MM.1S (cell line): ENCODE results near the gene CD164L2.

Source experiments
- DNase-seq: peaks from one replicate; pipeline ENCODE4 v3.0.0-alpha.2; 2015
- H2AFZ ChIP-seq: fragments of 300-600 bp; sonication (generic); 2 replicates; pipeline ENCODE4 v1.6.0; 2016; ENCODE audit warnings: antibody characterized with exemption, low read length
- H3F3A ChIP-seq: fragments of 300-600 bp; sonication (generic); 2 replicates; pipeline ENCODE4 v1.6.1; 2016; ENCODE audit warnings: mild to moderate bottlenecking, antibody characterized with exemption, low read length, moderate library complexity, mixed read lengths; ENCODE audit not compliant: insufficient read depth
- H3K27ac ChIP-seq: fragments of 300-600 bp; sonication (generic); 2 replicates; pipeline ENCODE4 v1.5.1; 2016; ENCODE audit warnings: mild to moderate bottlenecking, low read length
- H3K27me3 ChIP-seq: fragments of 300-600 bp; sonication (generic); replicated peaks from 2 replicates; pipeline ENCODE4 v1.6.0; 2016; ENCODE audit warnings: low read length; ENCODE audit not compliant: insufficient read depth
- H3K36me3 ChIP-seq: fragments of 300-600 bp; sonication (generic); replicated peaks from 2 replicates; pipeline ENCODE4 v1.6.1; 2016; ENCODE audit warnings: mild to moderate bottlenecking, low read length, mixed read lengths; ENCODE audit not compliant: insufficient read depth
- H3K4me1 ChIP-seq: fragments of 300-600 bp; sonication (generic); 2 replicates; pipeline ENCODE4 v1.6.1; 2016; ENCODE audit warnings: low read length, mixed read lengths
- H3K4me2 ChIP-seq: fragments of 300-600 bp; sonication (generic); 2 replicates; pipeline ENCODE4 v1.6.0; 2016; ENCODE audit warnings: low read depth, low read length
- H3K4me3 ChIP-seq: fragments of 300-600 bp; sonication (generic); 2 replicates; pipeline ENCODE4 v1.5.1; 2016; ENCODE audit warnings: low read length, mixed read lengths
- H3K79me2 ChIP-seq: fragments of 300-600 bp; sonication (generic); 2 replicates; pipeline ENCODE4 v1.6.1; 2016; ENCODE audit warnings: mixed run types, low read length, mixed read lengths
- H3K9ac ChIP-seq: fragments of 300-600 bp; sonication (generic); 2 replicates; pipeline ENCODE4 v1.6.1; 2016; ENCODE audit warnings: low read length, mixed read lengths
- H3K9me2 ChIP-seq: fragments of 300-600 bp; sonication (generic); replicated peaks from 2 replicates; pipeline ENCODE4 v1.6.1; 2016; ENCODE audit warnings: mild to moderate bottlenecking, low read length, mixed read lengths; ENCODE audit not compliant: insufficient read depth
- H3K9me3 ChIP-seq: fragments of 300-600 bp; sonication (generic); replicated peaks from 2 replicates; pipeline ENCODE4 v1.6.1; 2016; ENCODE audit warnings: mild to moderate bottlenecking, low read length, mixed read lengths; ENCODE audit not compliant: insufficient read depth
- H4K20me1 ChIP-seq: fragments of 300-600 bp; sonication (generic); 2 replicates; pipeline ENCODE4 v1.6.1; 2016; ENCODE audit warnings: mild to moderate bottlenecking, low read length, moderate library complexity, mixed read lengths; ENCODE audit not compliant: insufficient read depth
- EZH2 ChIP-seq: fragments of 300-600 bp; sonication (generic); optimal IDR thresholded peaks from 2 replicates; pipeline ENCODE3; 2017; ENCODE audit warnings: low read depth, mild to moderate bottlenecking, antibody characterized with exemption, low read length, mixed read lengths
- EZH2phosphoT487 ChIP-seq: fragments of 300-600 bp; sonication (generic); IDR thresholded peaks from 2 replicates; pipeline ENCODE4 v1.6.1; 2018; ENCODE audit warnings: antibody characterized with exemption, low read length
- TF ChIP-seq, protein P1 (sequence below): fragments of 300-600 bp; sonication (generic); IDR thresholded peaks from 2 replicates; pipeline ENCODE4 v1.5.1; 2016; ENCODE audit warnings: antibody characterized with exemption, low read length, mixed read lengths

The CD164L2 gene

DNA sequence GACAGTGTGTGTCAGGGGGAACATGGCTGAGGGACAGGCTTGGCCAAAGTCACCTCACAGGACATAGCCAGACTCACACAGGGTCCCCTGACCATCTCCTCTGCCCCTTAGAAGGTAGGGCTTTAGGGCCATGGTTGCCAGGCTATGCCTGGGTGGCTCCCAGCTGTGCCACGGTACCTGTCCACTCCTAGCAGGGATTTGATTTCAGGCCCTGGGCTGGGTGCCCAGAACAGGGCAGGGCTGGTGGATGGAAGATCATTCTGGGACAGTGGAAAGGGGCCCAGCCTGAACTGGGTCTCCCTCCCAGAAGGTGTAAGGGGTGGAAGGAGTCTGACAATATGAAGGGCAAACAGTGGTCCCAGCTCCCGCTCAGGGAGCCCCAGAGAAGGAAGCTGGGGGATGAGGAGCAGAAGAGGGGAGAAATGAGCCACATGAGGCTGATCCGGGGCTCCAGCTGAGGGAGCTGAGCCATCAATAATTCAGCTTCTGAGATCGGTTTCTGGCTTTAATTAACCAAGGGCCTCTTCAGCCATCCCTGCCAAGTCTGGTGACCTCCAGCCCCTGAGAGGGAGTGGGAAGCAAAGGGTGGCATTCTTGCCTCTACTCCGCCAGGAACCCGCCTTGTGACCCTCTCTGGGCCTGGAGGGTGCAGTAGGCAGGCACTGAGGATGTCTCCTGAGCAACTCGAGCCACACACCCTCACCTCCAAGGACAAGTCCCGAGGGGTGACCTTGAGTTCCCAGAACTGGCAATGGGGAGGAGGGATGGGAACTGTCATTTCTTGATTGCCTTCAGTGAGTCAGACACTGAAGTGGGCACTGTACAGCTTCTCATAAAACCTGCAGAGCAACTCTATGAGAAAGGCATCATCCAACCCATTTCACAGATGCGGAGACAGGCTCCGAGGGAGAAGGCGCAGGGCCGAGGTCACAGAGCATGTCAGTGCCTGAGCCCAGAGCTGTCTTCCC is 2.1 kb downstream of the CD164L2 start:
- TF ChIP-seq EZH2 = no peak
- TF ChIP-seq EZH2phosphoT487 = no peak
- TF ChIP-seq, protein P1, sequence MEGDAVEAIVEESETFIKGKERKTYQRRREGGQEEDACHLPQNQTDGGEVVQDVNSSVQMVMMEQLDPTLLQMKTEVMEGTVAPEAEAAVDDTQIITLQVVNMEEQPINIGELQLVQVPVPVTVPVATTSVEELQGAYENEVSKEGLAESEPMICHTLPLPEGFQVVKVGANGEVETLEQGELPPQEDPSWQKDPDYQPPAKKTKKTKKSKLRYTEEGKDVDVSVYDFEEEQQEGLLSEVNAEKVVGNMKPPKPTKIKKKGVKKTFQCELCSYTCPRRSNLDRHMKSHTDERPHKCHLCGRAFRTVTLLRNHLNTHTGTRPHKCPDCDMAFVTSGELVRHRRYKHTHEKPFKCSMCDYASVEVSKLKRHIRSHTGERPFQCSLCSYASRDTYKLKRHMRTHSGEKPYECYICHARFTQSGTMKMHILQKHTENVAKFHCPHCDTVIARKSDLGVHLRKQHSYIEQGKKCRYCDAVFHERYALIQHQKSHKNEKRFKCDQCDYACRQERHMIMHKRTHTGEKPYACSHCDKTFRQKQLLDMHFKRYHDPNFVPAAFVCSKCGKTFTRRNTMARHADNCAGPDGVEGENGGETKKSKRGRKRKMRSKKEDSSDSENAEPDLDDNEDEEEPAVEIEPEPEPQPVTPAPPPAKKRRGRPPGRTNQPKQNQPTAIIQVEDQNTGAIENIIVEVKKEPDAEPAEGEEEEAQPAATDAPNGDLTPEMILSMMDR = no peak
- H3K27ac ChIP-seq = no peak overlapping the region
- 0 out of 2 replicates have a peak, but pooled peaks cover 7% of the 10 kb centered on the region for H3K27me3 ChIP-seq
- no peaks in the 10 kb centered on the region for H4K20me1 ChIP-seq
- no peaks in the 10 kb centered on the region for H3K9me2 ChIP-seq
- no peaks in the 10 kb centered on the region for H3F3A ChIP-seq
- no peak overlapping the region for H3K4me2 ChIP-seq
- no peak overlapping the region for H3K9ac ChIP-seq
- H3K9me3 ChIP-seq = no peaks in the 10 kb centered on the region
- no peaks in the 10 kb centered on the region for H3K79me2 ChIP-seq
- no peak overlapping the region for H3K4me3 ChIP-seq
- no peak for DNase-seq
- H3K36me3 ChIP-seq = no peaks in the 10 kb centered on the region
- no peaks in the 10 kb centered on the region for H3K4me1 ChIP-seq
- H2AFZ ChIP-seq = no peak overlapping the region

DNA sequence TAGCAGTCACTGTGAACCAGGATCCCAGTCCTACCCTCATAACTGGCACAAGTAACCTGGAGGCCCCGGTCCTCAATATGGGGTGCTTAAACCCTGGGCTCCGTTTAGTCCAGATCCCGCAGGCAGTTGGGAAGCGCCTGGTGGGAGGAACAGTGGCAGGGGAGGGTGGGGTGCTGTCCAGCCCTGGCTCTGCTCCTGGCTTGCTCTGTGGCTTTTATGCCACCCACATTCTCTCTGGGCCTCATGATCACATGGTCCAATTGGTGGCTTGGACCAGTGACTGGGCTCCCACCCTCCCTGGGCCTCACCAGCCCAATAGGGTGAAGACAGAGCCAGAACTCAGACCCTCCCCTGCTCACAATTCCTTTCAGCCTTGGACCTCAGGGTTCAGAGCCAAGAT is 2.9 kb downstream of the CD164L2 start:
- Histone ChIP-seq H2AFZ (no peak overlapping the region), H3K4me3 (no peak overlapping the region), H3K79me2 (no peaks in the 10 kb centered on the region), H3K9me2 (no peaks in the 10 kb centered on the region), H3K9me3 (no peaks in the 10 kb centered on the region), H3K27ac (no peak overlapping the region), H4K20me1 (no peaks in the 10 kb centered on the region), H3K4me1 (no peaks in the 10 kb centered on the region), H3K9ac (no peak overlapping the region), H3K36me3 (no peaks in the 10 kb centered on the region), H3K27me3 (0 out of 2 replicates have a peak, but pooled peaks cover 9% of the 10 kb centered on the region), H3K4me2 (no peak overlapping the region), H3F3A (no peaks in the 10 kb centered on the region)
- no peak for TF ChIP-seq EZH2
- TF ChIP-seq, protein P1 = no peak
- DNase-seq = no peak

DNA sequence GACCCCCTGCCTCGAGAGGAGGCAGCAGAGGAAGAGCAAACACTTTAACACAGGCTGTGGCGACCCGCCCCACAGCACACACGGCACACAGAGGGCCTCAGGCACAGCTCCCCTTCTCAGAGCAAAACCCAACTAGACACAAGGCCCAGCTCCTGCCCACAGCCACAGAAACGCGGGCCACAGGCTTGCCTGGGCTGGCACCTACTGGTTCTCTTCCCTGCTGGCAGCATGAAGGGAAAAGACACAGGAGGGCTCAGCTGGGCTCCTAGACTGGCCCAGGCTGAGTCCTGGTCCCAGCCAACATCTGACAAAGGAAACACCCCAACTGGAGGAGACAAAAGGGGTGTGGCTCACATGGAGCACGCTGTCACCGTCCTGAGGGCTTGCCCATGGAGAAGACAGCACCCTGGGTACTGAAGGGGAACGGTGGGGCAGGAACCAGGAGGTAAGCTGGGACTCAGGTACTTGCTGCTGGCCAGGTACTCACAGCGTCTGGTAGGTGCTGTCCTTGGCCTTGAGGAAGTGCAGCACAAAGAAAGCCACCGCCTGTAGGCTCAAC is 3.5 kb downstream of the CD164L2 start:
- H3K27ac ChIP-seq = no peak overlapping the region
- no peak for DNase-seq
- H2AFZ ChIP-seq = no peak overlapping the region
- no peaks in the 10 kb centered on the region for H3K4me1 ChIP-seq
- H3K27me3 ChIP-seq = 0 out of 2 replicates have a peak, but pooled peaks cover 9% of the 10 kb centered on the region
- H3K9ac ChIP-seq = no peak overlapping the region
- no peaks in the 10 kb centered on the region for H3K9me3 ChIP-seq
- H3F3A ChIP-seq = no peaks in the 10 kb centered on the region
- H4K20me1 ChIP-seq = no peaks in the 10 kb centered on the region
- H3K9me2 ChIP-seq = no peaks in the 10 kb centered on the region
- H3K4me2 ChIP-seq = no peak overlapping the region
- TF ChIP-seq EZH2 = no peak
- TF ChIP-seq, protein P1 = no peak
- TF ChIP-seq EZH2phosphoT487 = no peak
- no peaks in the 10 kb centered on the region for H3K79me2 ChIP-seq
- H3K36me3 ChIP-seq = no peaks in the 10 kb centered on the region
- H3K4me3 ChIP-seq = no peak overlapping the region
